ENCODE results near the gene ARHGAP26. TPM values are rescaled to one million over a fixed set of nuclear protein-coding genes. Genes with fewer than 3 reads are reported as not detected.

ARHGAP26 gene
- total and polyA plus RNA-seq, 2 of the 4 experiments (the other 2 are of a cell fraction) = 0.54 to 0.56 TPM

GRCh38 chr5:143194206-143194605, 424.0 kb downstream of the ARHGAP26 start:
- Histone ChIP-seq H2AK9ac (replicated peaks; ENCODE audit: low read depth, low read length, poor library complexity) (no peak overlapping the region), H4K8ac (ENCODE audit: low read depth in 2 of 2, low read length in 2 of 2) (no peak overlapping the region), H3K9me3 (ENCODE audit: control insufficient read depth, insufficient read depth, low read length) (peaks cover 4% of the 10 kb centered on the region), H3K56ac (ENCODE audit: extremely low read depth, insufficient read depth, low read length) (no peak overlapping the region), H2AFZ (replicated peaks; ENCODE audit: low read length, poor library complexity) (no peak overlapping the region), H4K5ac (ENCODE audit: low read depth, low read length) (no peak overlapping the region), H3K79me1 (ENCODE audit: low read depth in 1 of 2, low read length in 2 of 2) (no peaks in the 10 kb centered on the region), H2BK15ac (ENCODE audit: low read depth, low read length) (no peak overlapping the region), H3K4me3 (ENCODE audit: insufficient read depth, low read depth, low read length) (no peak overlapping the region), H3K23ac (ENCODE audit: low read depth, low read length) (no peak overlapping the region), H3K9ac (ENCODE audit: low read depth, low read length) (no peak overlapping the region), H3K27me3 (ENCODE audit: control insufficient read depth, insufficient read depth, low read length) (no peaks in the 10 kb centered on the region), H2BK20ac (ENCODE audit: low read depth, low read length) (no peak overlapping the region), H3K9me1 (ENCODE audit: insufficient read depth, low read length) (0 out of 2 replicates have a peak, but pooled peaks cover 2% of the 10 kb centered on the region), H2BK5ac (ENCODE audit: low read depth, low read length, poor library complexity, severe bottlenecking) (no peak overlapping the region), H3K4me1 (ENCODE audit: control insufficient read depth, insufficient read depth, low read length) (peaks cover 2% of the 10 kb centered on the region; the same call in 1 of the 2 replicates), H4K20me1 (ENCODE audit: insufficient read depth, low read length) (no peaks in the 10 kb centered on the region), H2BK120ac (ENCODE audit: low read depth, low read length) (no peak overlapping the region), H2AK5ac (ENCODE audit: low read depth, low read length) (no peak overlapping the region), H3K4me2 (ENCODE audit: low read depth, low read length) (no peak overlapping the region), H4K91ac (ENCODE audit: insufficient read depth, low read depth, low read length) (no peak overlapping the region), H3K18ac (ENCODE audit: low read depth, low read length) (no peak overlapping the region), H3K14ac (replicated peaks; ENCODE audit: low read depth, low read length) (no peak overlapping the region), H3K4ac (ENCODE audit: low read depth, low read length) (no peak overlapping the region), H3K36me3 (ENCODE audit: control insufficient read depth, insufficient read depth, low read length) (no peaks in the 10 kb centered on the region), H3K27ac (ENCODE audit: insufficient read depth, low read length) (no peak overlapping the region)
- in situ Hi-C loops (cut with MboI; ENCODE audit: low sequenced_read_pairs) = no loop called here
- TF ChIP-seq NFE2L2 (IDR thresholded peaks at IDR 0.05; ENCODE audit: low read depth, low read length) (no peak), MXI1 (IDR thresholded peaks at IDR 0.05; ENCODE audit: borderline replicate concordance, low read depth, low read length) (no peak), MAZ (IDR thresholded peaks at IDR 0.05; ENCODE audit: borderline replicate concordance, low read depth, low read length) (no peak), CEBPB (IDR thresholded peaks at IDR 0.05; ENCODE audit: low read depth, low read length) (peak; percentile 67), RFX5 (IDR thresholded peaks at IDR 0.05; ENCODE audit: low read depth, low read length) (no peak), RCOR1 (IDR thresholded peaks at IDR 0.05; ENCODE audit: insufficient replicate concordance, low read length) (no peak)
- TF ChIP-seq, protein P1, sequence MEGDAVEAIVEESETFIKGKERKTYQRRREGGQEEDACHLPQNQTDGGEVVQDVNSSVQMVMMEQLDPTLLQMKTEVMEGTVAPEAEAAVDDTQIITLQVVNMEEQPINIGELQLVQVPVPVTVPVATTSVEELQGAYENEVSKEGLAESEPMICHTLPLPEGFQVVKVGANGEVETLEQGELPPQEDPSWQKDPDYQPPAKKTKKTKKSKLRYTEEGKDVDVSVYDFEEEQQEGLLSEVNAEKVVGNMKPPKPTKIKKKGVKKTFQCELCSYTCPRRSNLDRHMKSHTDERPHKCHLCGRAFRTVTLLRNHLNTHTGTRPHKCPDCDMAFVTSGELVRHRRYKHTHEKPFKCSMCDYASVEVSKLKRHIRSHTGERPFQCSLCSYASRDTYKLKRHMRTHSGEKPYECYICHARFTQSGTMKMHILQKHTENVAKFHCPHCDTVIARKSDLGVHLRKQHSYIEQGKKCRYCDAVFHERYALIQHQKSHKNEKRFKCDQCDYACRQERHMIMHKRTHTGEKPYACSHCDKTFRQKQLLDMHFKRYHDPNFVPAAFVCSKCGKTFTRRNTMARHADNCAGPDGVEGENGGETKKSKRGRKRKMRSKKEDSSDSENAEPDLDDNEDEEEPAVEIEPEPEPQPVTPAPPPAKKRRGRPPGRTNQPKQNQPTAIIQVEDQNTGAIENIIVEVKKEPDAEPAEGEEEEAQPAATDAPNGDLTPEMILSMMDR (conservative IDR thresholded peaks at IDR 0.05; ENCODE audit: low read depth, low read length) = no peak
- dilution Hi-C loops (cut with HindIII; ENCODE audit: low sequenced_read_pairs, unreplicated experiment) = no loop called here
- ATAC-seq (ENCODE audit: low read depth) (no peak), DNase-seq (peak; percentile 53)
- no TSS peak for BruUV-seq (replicated peaks)
- ChIA-PET POLR2A (ENCODE audit: unreplicated experiment) (no interaction called here), CTCF (interaction anchor here (0.7 kb wide), 1 partner anchor 38 kb away, joined by 9 read pairs; no protein-coding TSS in a partner anchor)
- intact Hi-C loops (cut with micrococcal nuclease) = no loop called here
- no CpG with 5 or more reads among the region's 1 CpG for WGBS, 2 experiments (ENCODE audit: extremely low coverage in 2 of 2, insufficient read length in 1 of 2)
